Measurements from ENCODE around the gene PGAM2. TPM values are rescaled to one million over a fixed set of nuclear protein-coding genes. Genes with fewer than 3 reads are reported as not detected.
"Not testable (repeated sequence)": the region's sequence is repeated elsewhere in the genome, so short reads cannot be mapped to it uniquely, and the experiment has no call there.

PGAM2 gene
- total RNA-seq, 1 experiment from 2014 or later, result 2.9 TPM

DNA sequence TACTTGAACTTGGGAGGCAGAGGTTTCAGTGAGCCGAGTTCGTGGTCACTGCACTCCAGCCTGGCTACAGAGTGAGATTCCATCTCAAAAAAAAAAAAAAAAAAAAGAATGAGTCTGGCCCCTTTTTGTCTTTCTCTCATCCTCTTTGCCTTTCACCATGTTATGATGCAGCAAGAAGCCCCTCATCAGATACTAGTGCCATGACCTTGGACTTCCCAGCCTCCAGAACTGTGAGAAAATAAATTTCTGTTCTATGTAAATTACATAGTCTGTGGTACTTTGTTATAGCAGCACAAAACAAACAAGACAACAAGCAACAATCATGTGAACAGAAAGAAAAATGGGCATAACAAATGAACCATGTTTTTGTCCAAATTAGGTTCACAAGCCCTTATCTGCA is 23.1 kb downstream of the PGAM2 start:
- in situ Hi-C loops (cut with HindIII; ENCODE audit: low sequenced_read_pairs), result no loop called here
- no peak for DNase-seq (ENCODE audit: low spot score)

- DNase-seq (ENCODE audit: low spot score); in situ Hi-C loops (cut with HindIII; ENCODE audit: low sequenced_read_pairs): not testable (repeated sequence)
Observed at GRCh38 chr7:44040493-44040891, 24.9 kb downstream of the PGAM2 start.

GRCh38 chr7:44039800-44040492 is 25.4 kb downstream of the PGAM2 start:
- in situ Hi-C loops (cut with HindIII; ENCODE audit: low sequenced_read_pairs), result not testable (repeated sequence)

GRCh38 chr7:44038961-44039558 is 26.3 kb downstream of the PGAM2 start:
- peak; percentile 89 for DNase-seq (ENCODE audit: low spot score)
- in situ Hi-C loops (cut with HindIII; ENCODE audit: low sequenced_read_pairs), result not testable (repeated sequence)

More at GRCh38 chr7:44039800-44040492, 25.4 kb downstream of the PGAM2 start:
- DNase-seq (ENCODE audit: low spot score), result not testable (repeated sequence)

DNA sequence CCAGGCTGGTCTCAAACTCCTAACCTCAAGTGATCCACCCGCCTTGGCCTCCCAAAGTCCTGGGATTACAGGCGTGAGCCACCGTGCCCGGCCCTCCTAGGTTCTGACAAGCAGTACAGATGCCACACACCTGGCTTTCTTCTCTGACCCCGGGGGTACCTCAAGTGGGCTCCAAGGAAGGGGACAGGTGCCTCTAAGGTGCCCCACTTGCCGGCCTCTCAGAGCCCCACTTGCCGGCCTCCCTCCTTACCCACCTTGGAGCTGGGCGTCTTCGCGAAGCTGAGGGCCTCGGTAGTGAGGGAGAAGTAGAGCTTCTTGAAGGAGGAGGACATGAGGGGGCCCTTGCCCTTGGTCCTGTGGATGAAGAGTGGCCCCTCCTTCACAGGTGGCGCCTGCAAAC is 26.8 kb downstream of the PGAM2 start:
- in situ Hi-C loops (cut with HindIII; ENCODE audit: low sequenced_read_pairs); DNase-seq (ENCODE audit: low spot score): not testable (repeated sequence)

- in situ Hi-C loops (cut with HindIII; ENCODE audit: low sequenced_read_pairs); DNase-seq (ENCODE audit: low spot score): not testable (repeated sequence)
Observed at GRCh38 chr7:44037951-44038350, 27.4 kb downstream of the PGAM2 start.

DNA sequence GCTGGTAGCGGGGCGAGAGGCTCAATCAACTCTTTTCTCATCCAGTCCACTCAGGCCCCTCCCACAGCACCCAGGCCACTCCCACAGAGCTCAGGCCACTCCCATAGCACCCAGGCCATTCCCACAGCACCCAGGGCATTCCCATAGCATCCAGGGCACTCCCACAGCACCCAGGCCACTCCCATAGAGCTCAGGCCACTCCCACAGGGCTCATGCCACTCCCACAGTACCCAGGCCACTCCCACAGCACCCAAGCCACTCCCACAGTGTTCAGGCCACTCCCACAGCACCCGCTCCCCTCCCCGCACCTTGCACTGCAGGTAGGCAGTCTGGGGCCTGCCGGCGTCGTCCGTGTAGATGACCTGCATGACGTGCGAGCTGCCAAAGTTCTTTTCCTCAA is 29.0 kb downstream of the PGAM2 start:
- in situ Hi-C loops (cut with HindIII; ENCODE audit: low sequenced_read_pairs); DNase-seq (ENCODE audit: low spot score): not testable (repeated sequence)

GRCh38 chr7:44033971-44034844 is 31.2 kb downstream of the PGAM2 start:
- in situ Hi-C loops (cut with HindIII; ENCODE audit: low sequenced_read_pairs); DNase-seq (ENCODE audit: low spot score): not testable (repeated sequence)

- in situ Hi-C loops (cut with HindIII; ENCODE audit: low sequenced_read_pairs); DNase-seq (ENCODE audit: low spot score): not testable (repeated sequence)
Observed at GRCh38 chr7:44032031-44032430, 33.3 kb downstream of the PGAM2 start.

DNA sequence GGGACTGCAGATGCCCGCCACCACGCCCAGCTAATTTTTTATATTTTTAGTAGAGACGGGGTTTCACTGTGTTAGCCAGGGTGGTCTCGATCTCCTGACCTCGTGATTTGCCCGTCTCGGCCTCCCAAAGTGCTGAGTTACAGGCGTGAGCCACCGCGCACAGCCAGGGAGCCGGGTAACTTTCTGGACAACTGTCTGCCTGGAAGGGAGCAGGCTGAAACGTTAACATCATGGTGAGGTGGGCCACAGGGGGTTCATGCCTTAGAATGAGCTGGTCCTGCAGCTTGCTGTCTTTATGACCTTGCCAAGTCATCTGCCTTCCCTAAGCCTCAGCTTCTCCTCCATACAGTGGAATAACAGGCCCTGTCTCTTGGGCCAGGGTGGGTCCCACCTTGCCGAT is 34.0 kb downstream of the PGAM2 start:
- DNase-seq (ENCODE audit: low spot score); in situ Hi-C loops (cut with HindIII; ENCODE audit: low sequenced_read_pairs): not testable (repeated sequence)

- DNase-seq (ENCODE audit: low spot score); in situ Hi-C loops (cut with HindIII; ENCODE audit: low sequenced_read_pairs): not testable (repeated sequence)
Observed at GRCh38 chr7:44030029-44030428, 35.3 kb downstream of the PGAM2 start.

GRCh38 chr7:44029433-44029832 is 35.9 kb downstream of the PGAM2 start:
- DNase-seq (ENCODE audit: low spot score); in situ Hi-C loops (cut with HindIII; ENCODE audit: low sequenced_read_pairs): not testable (repeated sequence)

- DNase-seq (ENCODE audit: low spot score); in situ Hi-C loops (cut with HindIII; ENCODE audit: low sequenced_read_pairs): not testable (repeated sequence)
Observed at GRCh38 chr7:44022796-44023467, 42.4 kb downstream of the PGAM2 start.

DNA sequence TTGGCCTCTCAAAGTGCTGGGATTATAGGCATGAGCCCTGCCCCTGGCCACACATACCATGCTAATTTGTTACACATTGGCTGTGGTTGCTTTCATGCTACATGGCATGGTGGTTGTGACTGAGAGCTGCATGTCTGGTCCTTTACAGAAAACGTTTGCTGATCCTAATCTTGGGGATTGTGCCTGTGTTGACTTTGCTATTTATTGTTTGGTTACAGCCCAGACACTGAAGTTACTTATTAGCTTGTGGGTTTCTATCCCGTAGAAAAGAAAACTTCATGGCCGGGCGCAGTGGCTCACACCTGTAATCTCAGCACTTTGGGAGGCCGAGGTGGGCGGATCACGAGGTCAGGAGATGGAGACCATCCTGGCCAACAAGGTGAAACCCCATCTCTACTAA is 43.3 kb downstream of the PGAM2 start:
- in situ Hi-C loops (cut with HindIII; ENCODE audit: low sequenced_read_pairs); DNase-seq (ENCODE audit: low spot score): not testable (repeated sequence)

GRCh38 chr7:44019825-44020224 is 45.5 kb downstream of the PGAM2 start:
- DNase-seq (ENCODE audit: low spot score); in situ Hi-C loops (cut with HindIII; ENCODE audit: low sequenced_read_pairs): not testable (repeated sequence)

GRCh38 chr7:44018857-44019807 is 46.2 kb downstream of the PGAM2 start:
- DNase-seq (ENCODE audit: low spot score), result peak; percentile 97
- in situ Hi-C loops (cut with HindIII; ENCODE audit: low sequenced_read_pairs), result not testable (repeated sequence)

DNA sequence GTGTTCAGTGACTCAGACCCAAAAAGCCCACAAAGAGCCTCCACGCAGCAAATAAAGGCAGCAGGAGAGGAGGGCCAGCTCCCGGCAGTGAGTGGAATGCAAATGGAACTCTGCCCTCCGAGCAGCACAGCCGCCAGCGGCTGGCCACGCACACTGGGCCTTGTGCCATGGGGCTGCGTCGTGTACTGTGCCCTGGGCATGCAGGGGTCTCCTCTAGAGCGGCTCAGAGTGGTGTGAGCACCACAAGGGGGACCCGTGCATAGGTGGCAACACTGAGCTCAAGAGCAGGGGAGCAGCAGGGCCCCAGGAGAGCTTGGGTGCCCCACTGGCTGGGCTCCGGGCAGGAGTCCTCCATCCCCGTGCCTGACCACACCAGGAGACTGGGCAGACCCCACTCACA is 50.3 kb downstream of the PGAM2 start:
- in situ Hi-C loops (cut with HindIII; ENCODE audit: low sequenced_read_pairs), result not testable (repeated sequence)

More for the DNA sequence above, 50.3 kb downstream of the PGAM2 start:
- not testable (repeated sequence) for DNase-seq (ENCODE audit: low spot score)

Data from G401 (cell line).